Ovary (tissue), 3 donors: ENCODE measurements around the gene FRMD4A.

Experiments
- CTCF ChIP-seq, 3 donors: fragments of 450-650 bp in 2 of 3; fragments of 200-600 bp in 1 of 3; IDR thresholded peaks; one replicate each; pipeline versions ENCODE4 v1.5.1 to v1.8.0; 2016 to 2022; ENCODE audit warnings: antibody characterized with exemption in 3 of 3, mild to moderate bottlenecking in 1 of 3
- EP300 ChIP-seq: sonication (generic); formaldehyde crosslinking; IDR thresholded peaks from one replicate; pipeline ENCODE4 v1.6.1; 2017; ENCODE audit warnings: antibody characterized with exemption
- POLR2A ChIP-seq: fragments of 450-650 bp; IDR thresholded peaks from one replicate; pipeline ENCODE4 v1.6.1; 2017; ENCODE audit warnings: antibody characterized with exemption, mild to moderate bottlenecking, moderate library complexity
- donor health status: DM: no; HTN: no; CAD: no.

DNA sequence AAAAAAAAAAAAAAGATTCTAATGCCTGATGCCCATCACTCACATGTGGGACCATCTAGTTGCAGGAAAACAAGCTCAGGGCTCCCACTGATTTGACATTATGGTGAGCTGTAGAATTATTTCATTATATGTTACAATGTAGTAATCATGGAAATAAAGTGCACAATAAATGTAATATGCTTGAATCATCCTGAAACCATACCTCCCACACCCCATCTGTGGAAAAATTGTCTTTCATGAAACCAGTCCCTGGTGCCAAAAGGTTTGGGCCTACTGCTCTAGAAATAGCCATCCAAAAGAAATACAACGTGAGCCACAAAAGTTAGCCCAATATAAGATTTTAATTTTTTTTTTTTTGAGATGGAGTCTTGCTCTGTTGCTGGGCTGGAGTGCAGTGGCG, 478.8 kb downstream of the FRMD4A start:
- no peak for TF ChIP-seq CTCF (IDR thresholded peaks at IDR 0.05)
- no peak for TF ChIP-seq POLR2A
- no peak for TF ChIP-seq EP300
